ENCODE measurements around the gene CACNA1B. TPM values are rescaled to one million over a fixed set of nuclear protein-coding genes. Genes with fewer than 3 reads are reported as not detected.

CACNA1B gene
- total RNA-seq, 1 experiment from 2014 or later, result 0.03 TPM

GRCh38 chr9:137987244-137988030, 109.9 kb downstream of the CACNA1B start:
- no peaks in the 10 kb centered on the region for H3K27me3 ChIP-seq (replicated peaks)
- no peak overlapping the region for H3K4me3 ChIP-seq
- H3K9me3 ChIP-seq (replicated peaks), result no peaks in the 10 kb centered on the region
- no peak for DNase-seq (ENCODE audit: low read depth in 1 of 2, low spot score in 2 of 2)
- H3K4me1 ChIP-seq (replicated peaks), result no peaks in the 10 kb centered on the region
- no peak overlapping the region for H3K27ac ChIP-seq
- no peaks in the 10 kb centered on the region for H3K36me3 ChIP-seq

GRCh38 chr9:137988051-137988450, 110.5 kb downstream of the CACNA1B start:
- no peaks in the 10 kb centered on the region for H3K36me3 ChIP-seq
- H3K4me1 ChIP-seq (replicated peaks), result no peaks in the 10 kb centered on the region
- H3K9me3 ChIP-seq (replicated peaks), result no peaks in the 10 kb centered on the region
- no peak overlapping the region for H3K27ac ChIP-seq
- no peak overlapping the region for H3K4me3 ChIP-seq
- no peak for DNase-seq (ENCODE audit: low read depth in 1 of 2, low spot score in 2 of 2)
- no peaks in the 10 kb centered on the region for H3K27me3 ChIP-seq (replicated peaks)

- H3K4me1 ChIP-seq (replicated peaks), result no peaks in the 10 kb centered on the region
- no peak overlapping the region for H3K27ac ChIP-seq
- no peak overlapping the region for H3K4me3 ChIP-seq
- H3K27me3 ChIP-seq (replicated peaks), result no peaks in the 10 kb centered on the region
- no peaks in the 10 kb centered on the region for H3K9me3 ChIP-seq (replicated peaks)
- H3K36me3 ChIP-seq, result no peaks in the 10 kb centered on the region
- no peak for DNase-seq (ENCODE audit: low read depth in 1 of 2, low spot score in 2 of 2)
These were observed 111.1 kb downstream of the CACNA1B start for GRCh38 chr9:137988701-137989100.

- DNase-seq (ENCODE audit: low read depth in 1 of 2, low spot score in 2 of 2), result no peak
- no peaks in the 10 kb centered on the region for H3K27me3 ChIP-seq (replicated peaks)
- H3K27ac ChIP-seq, result no peak overlapping the region
- H3K9me3 ChIP-seq (replicated peaks), result no peaks in the 10 kb centered on the region
- no peaks in the 10 kb centered on the region for H3K4me1 ChIP-seq (replicated peaks)
- no peak overlapping the region for H3K4me3 ChIP-seq
- no peaks in the 10 kb centered on the region for H3K36me3 ChIP-seq
These were observed 111.6 kb downstream of the CACNA1B start for GRCh38 chr9:137989156-137989555.

DNA sequence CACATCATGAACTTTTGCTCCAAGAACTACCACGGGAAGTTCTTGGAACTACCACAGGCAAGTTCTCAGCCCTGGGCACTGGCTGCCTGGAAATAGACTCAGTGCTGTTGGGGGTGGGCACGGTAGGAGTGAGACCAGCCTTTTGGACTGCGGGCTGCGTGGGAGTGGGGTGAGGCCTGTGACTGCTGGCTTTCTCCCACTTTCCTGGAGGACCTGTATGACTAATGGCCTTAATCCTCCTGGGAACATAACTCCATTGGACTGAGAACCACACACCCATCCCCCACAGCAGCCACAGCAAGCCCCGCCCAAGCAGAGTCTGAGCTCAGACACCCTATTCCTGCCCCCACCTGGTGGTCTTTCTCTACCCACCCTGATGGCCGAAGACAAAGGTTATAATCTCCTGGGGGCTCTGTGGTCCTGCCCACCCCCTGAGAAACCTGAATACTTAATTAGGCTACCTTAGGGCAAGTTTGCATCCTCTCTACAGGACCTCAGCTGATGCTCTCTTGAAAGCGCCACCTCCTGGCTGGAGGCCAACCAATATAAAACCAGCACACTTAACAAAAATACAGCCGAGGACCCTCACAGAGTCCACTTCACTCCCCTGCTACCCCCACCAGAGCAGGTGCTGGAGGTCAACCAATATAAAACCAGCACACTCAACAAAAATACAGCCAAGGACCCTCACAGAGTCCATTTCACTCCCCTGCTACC, 112.6 kb downstream of the CACNA1B start:
- no peak overlapping the region for H3K27ac ChIP-seq
- H3K36me3 ChIP-seq, result no peaks in the 10 kb centered on the region
- DNase-seq (ENCODE audit: low read depth in 1 of 2, low spot score in 2 of 2), result no peak
- H3K27me3 ChIP-seq (replicated peaks), result no peaks in the 10 kb centered on the region
- no peaks in the 10 kb centered on the region for H3K9me3 ChIP-seq (replicated peaks)
- H3K4me1 ChIP-seq (replicated peaks), result no peaks in the 10 kb centered on the region
- no peak overlapping the region for H3K4me3 ChIP-seq

- Histone ChIP-seq H3K4me3 (no peak overlapping the region), H3K27ac (no peak overlapping the region), H3K27me3 (replicated peaks) (no peaks in the 10 kb centered on the region; the same call in none of the 2 replicates), H3K4me1 (replicated peaks) (no peaks in the 10 kb centered on the region), H3K9me3 (replicated peaks) (no peaks in the 10 kb centered on the region), H3K36me3 (no peaks in the 10 kb centered on the region)
- no peak for DNase-seq (ENCODE audit: low read depth in 1 of 2, low spot score in 2 of 2)
These were observed 126.1 kb downstream of the CACNA1B start for GRCh38 chr9:138003485-138004190.

DNA sequence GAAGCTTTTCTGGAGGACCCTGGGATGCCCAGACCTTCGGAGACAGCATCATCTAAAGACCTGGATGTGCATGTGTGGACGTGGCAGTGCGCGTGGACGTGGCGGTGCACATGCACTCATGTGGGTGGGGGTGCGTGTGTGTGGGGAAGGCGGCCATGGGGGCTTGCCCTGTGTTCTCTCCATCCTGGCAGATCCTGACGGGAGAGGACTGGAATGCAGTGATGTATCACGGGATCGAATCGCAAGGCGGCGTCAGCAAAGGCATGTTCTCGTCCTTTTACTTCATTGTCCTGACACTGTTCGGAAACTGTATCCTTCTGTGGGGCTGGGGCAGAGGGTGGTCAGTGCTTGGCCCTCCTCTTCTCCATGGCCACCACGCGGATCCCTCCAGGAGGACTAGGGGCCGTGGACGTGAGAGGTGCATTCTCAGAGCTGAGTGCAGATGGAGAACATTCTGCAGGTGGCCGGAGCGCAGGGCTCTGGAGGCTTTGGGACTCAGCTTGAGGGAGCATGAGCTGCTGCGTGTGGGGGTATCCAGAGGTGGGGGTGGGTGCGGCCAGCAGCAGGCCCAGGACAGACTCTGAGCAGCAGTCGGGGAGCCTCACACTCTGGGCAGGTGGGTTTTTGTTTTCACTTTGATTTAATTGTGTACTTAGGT, 129.1 kb downstream of the CACNA1B start:
- H3K36me3 ChIP-seq, result no peaks in the 10 kb centered on the region
- DNase-seq (ENCODE audit: low read depth in 1 of 2, low spot score in 2 of 2), result peak in 1 of 2 experiments; percentile 26

DNA sequence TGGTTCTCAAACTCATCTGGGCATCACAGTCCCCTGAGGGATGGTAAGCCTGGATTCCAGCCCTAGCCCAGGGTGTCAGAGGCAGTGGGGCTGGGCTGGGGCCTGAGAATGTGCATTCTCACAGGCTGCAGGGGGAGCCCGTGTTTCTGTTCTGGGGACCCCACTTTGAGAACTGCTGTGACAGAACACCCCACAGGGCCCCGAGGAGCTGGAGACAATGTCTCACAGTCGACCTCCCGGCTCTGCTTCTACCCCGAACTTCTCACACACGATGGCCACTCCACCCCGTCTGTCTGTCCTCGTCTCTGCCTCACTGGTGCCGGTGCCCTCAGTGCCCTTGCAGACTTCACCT, 130.0 kb downstream of the CACNA1B start:
- DNase-seq (ENCODE audit: low read depth in 1 of 2, low spot score in 2 of 2), result peak in 1 of 2 experiments; percentile 37
- Histone ChIP-seq H3K9me3 (replicated peaks) (no peaks in the 10 kb centered on the region), H3K4me3 (no peak overlapping the region), H3K27me3 (replicated peaks) (no peaks in the 10 kb centered on the region), H3K4me1 (replicated peaks) (no peaks in the 10 kb centered on the region), H3K36me3 (no peaks in the 10 kb centered on the region), H3K27ac (no peak overlapping the region)

More for the DNA sequence above, 129.1 kb downstream of the CACNA1B start:
- H3K27ac ChIP-seq, result no peak overlapping the region
- H3K9me3 ChIP-seq (replicated peaks), result no peaks in the 10 kb centered on the region
- H3K4me3 ChIP-seq, result no peak overlapping the region
- no peaks in the 10 kb centered on the region for H3K4me1 ChIP-seq (replicated peaks)
- H3K27me3 ChIP-seq (replicated peaks), result no peaks in the 10 kb centered on the region

GRCh38 chr9:138007918-138008841, 130.6 kb downstream of the CACNA1B start:
- DNase-seq (ENCODE audit: low read depth in 1 of 2, low spot score in 2 of 2), result peak in 1 of 2 experiments; percentile 31

DNA sequence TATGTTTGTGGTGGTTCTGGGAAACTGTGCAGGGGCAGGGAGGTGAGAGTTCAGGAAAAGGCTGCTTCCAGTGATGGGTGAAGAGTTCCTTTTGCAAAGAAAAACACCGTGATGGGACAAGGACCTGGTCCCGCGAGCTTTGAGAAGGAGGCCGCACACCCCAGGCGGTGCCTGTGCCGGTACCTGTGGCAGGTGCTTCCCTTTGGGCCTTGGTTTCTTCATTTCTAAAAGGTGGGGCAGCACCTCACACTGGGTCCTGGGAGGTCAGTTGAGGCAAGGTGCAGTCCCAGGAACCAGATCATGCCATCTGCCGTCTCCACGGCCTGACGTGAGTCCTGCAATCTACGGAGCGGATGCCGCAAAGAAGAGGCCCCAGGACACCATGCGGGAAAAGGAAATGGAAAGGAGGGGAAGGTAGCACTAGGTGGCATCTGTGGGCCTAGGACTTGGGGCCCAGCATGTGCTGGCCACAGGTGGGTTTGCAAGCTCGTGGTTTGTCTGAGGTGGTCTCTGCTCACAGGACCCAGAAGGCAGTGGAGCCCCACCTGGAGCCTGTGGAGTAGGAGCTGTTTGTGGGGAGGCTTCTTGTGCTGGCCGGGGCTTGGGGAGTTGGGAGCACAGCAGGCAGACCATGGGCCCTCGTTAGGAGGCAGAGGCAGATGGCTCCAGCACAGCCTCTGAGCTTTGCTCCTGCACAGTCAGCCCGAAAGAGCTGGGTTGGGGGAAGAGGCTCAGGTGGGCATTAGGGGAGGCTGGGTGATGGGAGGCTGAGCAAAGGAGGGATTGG, 131.6 kb downstream of the CACNA1B start:
- H3K9me3 ChIP-seq (replicated peaks), result no peaks in the 10 kb centered on the region
- H3K27ac ChIP-seq, result no peak overlapping the region
- no peaks in the 10 kb centered on the region for H3K36me3 ChIP-seq
- H3K4me3 ChIP-seq, result no peak overlapping the region
- H3K4me1 ChIP-seq (replicated peaks), result no peaks in the 10 kb centered on the region
- H3K27me3 ChIP-seq (replicated peaks), result no peaks in the 10 kb centered on the region
- DNase-seq (ENCODE audit: low read depth in 1 of 2, low spot score in 2 of 2), result peak in 1 of 2 experiments; percentile 16

More at GRCh38 chr9:138007918-138008841, 130.6 kb downstream of the CACNA1B start:
- Histone ChIP-seq H3K9me3 (replicated peaks) (no peaks in the 10 kb centered on the region), H3K27ac (no peak overlapping the region), H3K4me1 (replicated peaks) (no peaks in the 10 kb centered on the region), H3K27me3 (replicated peaks) (no peaks in the 10 kb centered on the region), H3K36me3 (no peaks in the 10 kb centered on the region), H3K4me3 (no peak overlapping the region)

- Histone ChIP-seq H3K4me1 (replicated peaks) (no peaks in the 10 kb centered on the region), H3K4me3 (no peak overlapping the region), H3K27ac (no peak overlapping the region), H3K27me3 (replicated peaks) (no peaks in the 10 kb centered on the region), H3K9me3 (replicated peaks) (no peaks in the 10 kb centered on the region), H3K36me3 (no peaks in the 10 kb centered on the region)
- DNase-seq (ENCODE audit: low read depth in 1 of 2, low spot score in 2 of 2), result peak in 1 of 2 experiments; percentile 22
These were observed 132.5 kb downstream of the CACNA1B start for GRCh38 chr9:138009803-138010690.

Data from SJSA1 (cell line).